RWPE1 (cell line): ENCODE results near the gene LMO2.
"Not testable (repeated sequence)": the region's sequence is repeated elsewhere in the genome, so short reads cannot be mapped to it uniquely, and the experiment has no call there.

Experiments used
- CTCF ChIA-PET: fragments of 350-600 bp; sonication (Branson Sonifier 250); formaldehyde crosslinking; extraction: SDS; loops from one replicate; lab custom pipeline; 2021; lab: Yijun Ruan, JAX
- POLR2A ChIA-PET: fragments of 400-600 bp; formaldehyde crosslinking; extraction: SDS; loops from one replicate; lab custom pipeline; 2020; ENCODE audit warnings: antibody characterized with exemption; ENCODE audit not compliant: low non-redundant PET; lab: Yijun Ruan, JAX
- DNase-seq: peaks from one replicate; pipeline ENCODE4 v3.0.0; 2012; ENCODE audit warnings: low spot score
- H3K27ac ChIP-seq: fragments of 450-650 bp; 2 replicates; pipeline ENCODE4 v1.5.1; 2017
- TF ChIP-seq, protein P1 (sequence below): fragments of 450-650 bp; conservative IDR thresholded peaks from 2 replicates; pipeline ENCODE4 v1.5.1; 2017; ENCODE audit warnings: low read depth, mild to moderate bottlenecking

Gene LMO2

DNA sequence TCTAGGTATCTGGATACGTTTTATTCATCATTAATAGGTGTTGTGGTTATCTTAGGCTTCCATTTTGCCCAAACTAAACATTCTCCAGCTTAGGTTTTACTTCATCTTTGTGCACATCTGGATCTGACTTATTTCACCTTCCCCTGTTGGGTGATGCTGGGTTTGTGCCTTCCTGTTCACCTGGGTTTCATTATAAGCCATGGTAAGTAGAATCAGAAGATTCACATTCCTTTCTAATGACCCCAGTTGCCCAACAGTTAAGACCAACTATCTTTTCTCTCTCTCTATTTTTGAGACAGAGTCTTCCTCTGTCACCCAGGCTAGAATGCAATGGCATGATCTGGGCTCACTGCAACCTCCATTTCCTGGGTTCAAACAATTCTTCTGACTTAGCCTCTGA, 44.6 kb downstream of the LMO2 start:
- no peak for DNase-seq
- TF ChIP-seq, protein P1, sequence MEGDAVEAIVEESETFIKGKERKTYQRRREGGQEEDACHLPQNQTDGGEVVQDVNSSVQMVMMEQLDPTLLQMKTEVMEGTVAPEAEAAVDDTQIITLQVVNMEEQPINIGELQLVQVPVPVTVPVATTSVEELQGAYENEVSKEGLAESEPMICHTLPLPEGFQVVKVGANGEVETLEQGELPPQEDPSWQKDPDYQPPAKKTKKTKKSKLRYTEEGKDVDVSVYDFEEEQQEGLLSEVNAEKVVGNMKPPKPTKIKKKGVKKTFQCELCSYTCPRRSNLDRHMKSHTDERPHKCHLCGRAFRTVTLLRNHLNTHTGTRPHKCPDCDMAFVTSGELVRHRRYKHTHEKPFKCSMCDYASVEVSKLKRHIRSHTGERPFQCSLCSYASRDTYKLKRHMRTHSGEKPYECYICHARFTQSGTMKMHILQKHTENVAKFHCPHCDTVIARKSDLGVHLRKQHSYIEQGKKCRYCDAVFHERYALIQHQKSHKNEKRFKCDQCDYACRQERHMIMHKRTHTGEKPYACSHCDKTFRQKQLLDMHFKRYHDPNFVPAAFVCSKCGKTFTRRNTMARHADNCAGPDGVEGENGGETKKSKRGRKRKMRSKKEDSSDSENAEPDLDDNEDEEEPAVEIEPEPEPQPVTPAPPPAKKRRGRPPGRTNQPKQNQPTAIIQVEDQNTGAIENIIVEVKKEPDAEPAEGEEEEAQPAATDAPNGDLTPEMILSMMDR: no peak
- H3K27ac ChIP-seq: no peak overlapping the region
- ChIA-PET POLR2A (no interaction called here), CTCF (no interaction called here)

- TF ChIP-seq, protein P1: no peak
- H3K27ac ChIP-seq: no peak overlapping the region
- POLR2A ChIA-PET: no interaction called here
- CTCF ChIA-PET: no interaction called here
- no peak for DNase-seq
These were observed 47.6 kb downstream of the LMO2 start for GRCh38 chr11:33844236-33844635.

- ChIA-PET CTCF (interaction anchor here (1.5 to 1.6 kb wide), 2 partner anchors 13 to 15 kb away, joined by 5 to 8 read pairs; no protein-coding TSS in a partner anchor), POLR2A (no interaction called here)
- TF ChIP-seq, protein P1: no peak
- no peak for DNase-seq
- no peak overlapping the region for H3K27ac ChIP-seq
These were observed 48.9 kb downstream of the LMO2 start for GRCh38 chr11:33843018-33843417.

GRCh38 chr11:33842236-33842915, 49.5 kb downstream of the LMO2 start:
- TF ChIP-seq, protein P1: no peak
- ChIA-PET CTCF (interaction anchor here (0.6 to 1.6 kb wide), 3 partner anchors 12 to 128 kb away, joined by 3 to 8 read pairs (median 5); no protein-coding TSS in a partner anchor), POLR2A (no interaction called here)
- DNase-seq: no peak
- H3K27ac ChIP-seq: no peak overlapping the region

GRCh38 chr11:33838234-33838633, 53.6 kb downstream of the LMO2 start:
- H3K27ac ChIP-seq, DNase-seq, POLR2A ChIA-PET, CTCF ChIA-PET: not testable (repeated sequence)

DNA sequence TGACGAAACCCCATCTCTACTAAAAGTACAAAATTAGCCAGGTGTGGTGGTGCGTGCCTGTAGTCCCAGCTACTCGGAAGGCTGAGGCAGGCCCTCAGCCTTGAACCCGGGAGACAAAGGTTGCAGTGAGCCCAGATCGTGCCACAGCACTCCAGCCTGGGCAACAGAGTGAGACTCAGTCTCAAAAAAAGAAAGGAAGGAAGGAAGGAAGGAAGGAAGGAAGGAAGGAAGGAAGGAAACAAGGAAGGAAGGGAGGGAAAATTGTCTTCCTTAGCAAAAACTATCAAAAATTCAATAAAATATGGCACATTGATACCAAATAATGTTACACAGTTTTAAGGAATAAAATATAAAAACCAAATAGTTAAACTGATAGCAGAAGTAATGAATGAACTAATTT, 54.5 kb downstream of the LMO2 start:
- DNase-seq, H3K27ac ChIP-seq, POLR2A ChIA-PET, CTCF ChIA-PET: not testable (repeated sequence)

GRCh38 chr11:33835143-33835878, 56.6 kb downstream of the LMO2 start:
- DNase-seq: peak; percentile 44
- ChIA-PET POLR2A (no interaction called here), CTCF (interaction anchor here (0.5 to 1.6 kb wide), 13 partner anchors 12 to 1673 kb away, joined by 3 to 9 read pairs (median 3); no protein-coding TSS in a partner anchor)
- H3K27ac ChIP-seq: no peak overlapping the region
- TF ChIP-seq, protein P1: peak; percentile 48
